DMS 273 (cell line): ENCODE results near the gene PHF5A.

Experiments
- DNase-seq: peaks from one replicate; lab custom pipeline; 2025; ENCODE audit not compliant: unreplicated experiment; lab: John Stamatoyannopoulos, UW

Gene PHF5A

GRCh38 chr22:41417622-41418390, 50.7 kb downstream of the PHF5A start:
- no peak for DNase-seq

DNA sequence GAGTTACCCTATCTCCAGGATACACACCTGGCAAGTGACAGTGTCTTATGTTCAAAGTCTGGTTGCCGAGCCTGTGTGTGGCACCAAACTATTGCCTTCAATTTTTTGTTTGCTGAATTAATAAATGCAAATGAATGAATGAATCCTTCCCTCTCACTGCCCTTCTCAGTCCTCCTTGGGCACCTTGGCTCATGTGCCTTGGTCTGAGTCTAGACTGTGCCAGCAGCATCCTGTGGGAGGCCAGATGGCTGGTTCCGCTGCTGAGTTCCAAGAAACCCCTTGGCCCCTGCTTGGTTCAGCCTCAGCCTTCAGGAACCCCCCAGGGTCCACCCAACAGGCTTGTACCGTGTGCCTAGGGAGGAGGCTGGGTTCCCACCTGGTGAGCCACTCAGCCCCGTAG, 52.9 kb downstream of the PHF5A start:
- DNase-seq, result no peak

DNA sequence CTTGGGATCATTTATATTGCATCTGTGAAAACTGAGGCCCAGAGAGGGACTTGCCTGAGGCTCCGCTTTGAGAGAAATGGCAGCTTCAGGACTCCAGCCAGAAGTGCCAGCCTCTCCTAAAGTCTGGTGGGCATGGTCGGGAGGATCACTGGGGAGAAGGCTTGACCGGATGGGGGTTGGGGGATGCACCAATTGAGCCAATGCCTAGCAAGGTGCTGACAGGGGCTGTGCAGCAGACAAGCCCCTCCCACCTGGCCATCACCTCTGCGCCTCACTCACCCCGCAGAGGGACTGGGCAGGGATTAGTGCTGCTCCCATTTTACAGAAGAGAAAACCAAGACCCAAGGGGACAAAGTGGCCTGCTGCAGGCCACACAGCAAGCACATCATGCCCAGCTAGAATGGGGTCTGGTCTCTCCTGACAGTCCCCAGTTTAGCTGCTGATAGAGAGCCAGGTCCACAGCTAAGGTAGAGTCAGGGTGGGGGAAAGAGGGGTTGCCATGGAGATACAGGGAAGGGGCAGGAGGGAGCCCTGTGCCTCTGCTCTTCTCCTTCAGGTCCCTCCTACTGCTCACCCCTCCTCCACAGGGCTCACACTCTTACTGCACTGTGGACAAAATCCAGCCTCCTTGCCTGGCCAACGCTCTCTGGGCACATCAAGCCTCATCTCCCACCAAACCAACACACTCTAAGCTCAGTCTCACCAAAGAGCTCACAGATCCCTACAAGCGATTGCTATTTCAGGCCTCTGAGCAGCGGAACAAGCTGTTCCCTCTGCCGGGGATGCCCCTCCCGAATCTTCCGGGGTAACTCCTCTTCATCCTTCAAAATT, 57.3 kb downstream of the PHF5A start:
- no peak for DNase-seq

DNA sequence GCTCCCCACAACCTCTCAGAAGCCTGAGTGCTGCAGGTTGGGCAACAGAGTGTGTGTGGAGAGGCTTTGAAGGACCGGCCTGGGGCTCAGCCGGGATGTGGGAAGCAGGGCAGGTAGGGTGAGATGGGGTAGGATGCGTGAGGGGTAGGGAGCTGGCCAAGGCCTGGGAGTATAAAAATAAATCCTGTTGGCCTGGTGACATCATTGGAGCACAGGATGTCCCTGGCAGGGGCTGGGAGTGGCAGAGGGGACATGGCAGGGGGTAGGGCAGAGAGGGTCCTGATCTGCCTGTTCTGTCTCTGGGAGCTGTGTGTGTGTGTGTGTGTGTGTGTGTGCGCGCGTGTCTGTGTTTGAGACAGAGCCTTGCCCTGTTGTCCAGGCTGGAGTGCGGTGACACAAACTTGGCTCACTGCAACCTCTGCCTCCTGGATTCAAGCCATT, 58.2 kb downstream of the PHF5A start:
- no peak for DNase-seq
